AG09309 (cell line): ENCODE data around the gene AIFM3.

Source experiments
- DNase-seq: peaks from one replicate; pipeline ENCODE4 v3.0.0-alpha.2; 2010; ENCODE audit warnings: low read depth
- H3K4me3 ChIP-seq: 2 replicates; pipeline ENCODE4 v1.5.1; 2011; ENCODE audit warnings: mild to moderate bottlenecking, low read depth, low read length, moderate library complexity; ENCODE audit not compliant: control insufficient read depth
- TF ChIP-seq, protein P1 (sequence below): IDR thresholded peaks from 2 replicates; pipeline ENCODE4 v1.5.1; 2011; ENCODE audit warnings: mild to moderate bottlenecking, low read depth, low read length, inconsistent platforms; ENCODE audit not compliant: insufficient read depth, control insufficient read depth; ENCODE audit errors: missing control alignments

The AIFM3 gene

DNA sequence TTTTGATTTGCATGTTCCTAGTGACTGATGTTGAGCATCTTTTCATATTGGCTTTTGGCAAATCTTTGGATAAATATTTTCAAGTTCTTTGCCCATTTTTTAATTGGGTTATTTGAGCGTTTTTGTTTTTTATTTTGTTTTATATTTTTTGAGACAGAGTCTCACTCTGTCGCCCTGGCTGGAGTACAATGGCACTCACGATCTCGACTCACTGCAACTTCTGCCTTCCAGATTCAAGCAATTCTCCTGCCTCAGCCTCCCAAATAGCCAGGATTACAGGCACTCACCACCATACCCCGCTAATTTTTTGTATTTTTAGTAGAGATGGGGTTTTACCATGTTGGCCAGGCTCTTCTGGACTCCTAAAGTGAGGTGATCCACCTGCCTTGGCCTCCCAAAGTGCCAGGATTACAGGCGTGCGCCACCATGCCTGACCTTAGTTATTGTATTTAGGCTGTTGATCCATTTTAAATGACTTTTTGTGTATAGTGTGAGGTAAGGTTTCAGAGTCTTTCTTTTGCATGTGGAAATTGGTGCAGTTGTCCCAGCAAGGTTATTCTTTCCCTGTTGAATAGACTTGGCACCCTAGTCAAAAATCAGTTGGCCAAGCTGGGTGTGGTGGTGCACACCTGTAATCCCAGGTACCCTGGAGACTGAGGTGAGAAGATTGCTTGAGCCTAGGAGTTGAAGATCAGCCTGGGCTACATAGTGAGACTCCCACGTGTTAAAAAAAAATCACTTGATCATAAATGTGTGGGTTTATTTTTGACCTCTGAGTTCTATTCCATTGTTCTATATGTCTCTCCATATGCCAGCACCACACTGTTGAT lies 23.7 kb upstream of the AIFM3 start:
- DNase-seq: no peak
- no peak overlapping the region for H3K4me3 ChIP-seq
- TF ChIP-seq, protein P1, sequence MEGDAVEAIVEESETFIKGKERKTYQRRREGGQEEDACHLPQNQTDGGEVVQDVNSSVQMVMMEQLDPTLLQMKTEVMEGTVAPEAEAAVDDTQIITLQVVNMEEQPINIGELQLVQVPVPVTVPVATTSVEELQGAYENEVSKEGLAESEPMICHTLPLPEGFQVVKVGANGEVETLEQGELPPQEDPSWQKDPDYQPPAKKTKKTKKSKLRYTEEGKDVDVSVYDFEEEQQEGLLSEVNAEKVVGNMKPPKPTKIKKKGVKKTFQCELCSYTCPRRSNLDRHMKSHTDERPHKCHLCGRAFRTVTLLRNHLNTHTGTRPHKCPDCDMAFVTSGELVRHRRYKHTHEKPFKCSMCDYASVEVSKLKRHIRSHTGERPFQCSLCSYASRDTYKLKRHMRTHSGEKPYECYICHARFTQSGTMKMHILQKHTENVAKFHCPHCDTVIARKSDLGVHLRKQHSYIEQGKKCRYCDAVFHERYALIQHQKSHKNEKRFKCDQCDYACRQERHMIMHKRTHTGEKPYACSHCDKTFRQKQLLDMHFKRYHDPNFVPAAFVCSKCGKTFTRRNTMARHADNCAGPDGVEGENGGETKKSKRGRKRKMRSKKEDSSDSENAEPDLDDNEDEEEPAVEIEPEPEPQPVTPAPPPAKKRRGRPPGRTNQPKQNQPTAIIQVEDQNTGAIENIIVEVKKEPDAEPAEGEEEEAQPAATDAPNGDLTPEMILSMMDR: no peak

DNA sequence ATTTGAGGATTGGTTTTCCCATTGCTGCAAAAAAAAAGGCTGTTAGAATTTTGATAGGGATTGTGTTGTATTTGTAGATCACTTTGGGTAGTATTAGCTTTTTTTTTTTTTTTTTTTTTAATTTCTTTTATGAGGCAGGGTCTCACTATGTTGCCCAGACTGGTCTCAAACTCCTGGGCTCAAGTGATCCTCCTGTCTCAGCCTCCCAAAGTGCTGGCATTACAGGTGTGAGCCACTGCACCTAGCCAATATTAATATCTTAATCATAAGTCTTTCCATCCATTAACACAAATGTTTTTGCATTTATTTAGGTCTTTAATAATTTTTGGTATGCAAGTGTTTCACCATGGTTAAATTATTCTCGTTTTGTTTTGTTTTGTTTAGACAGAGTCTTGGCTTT lies 23.0 kb upstream of the AIFM3 start:
- H3K4me3 ChIP-seq: no peak overlapping the region
- DNase-seq: no peak
- TF ChIP-seq, protein P1: no peak

DNA sequence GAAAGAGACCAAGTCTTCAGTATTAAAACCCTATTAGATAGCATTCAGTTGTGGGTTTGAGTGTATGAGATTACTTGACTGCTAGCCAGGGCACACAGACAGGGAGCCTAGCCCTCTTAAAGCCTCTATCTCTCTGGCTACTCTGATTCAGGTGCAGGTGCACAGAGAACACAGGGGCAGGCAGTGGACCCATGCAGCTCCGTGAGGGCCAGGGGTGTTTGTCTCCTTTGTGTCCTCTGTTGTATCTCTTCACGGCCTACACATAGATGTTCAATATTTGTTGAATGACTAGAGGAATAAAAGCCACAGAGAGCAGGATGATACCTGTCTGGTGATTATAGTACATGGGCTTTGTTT lies 21.5 kb upstream of the AIFM3 start:
- TF ChIP-seq, protein P1: no peak
- no peak overlapping the region for H3K4me3 ChIP-seq
- DNase-seq: no peak

DNA sequence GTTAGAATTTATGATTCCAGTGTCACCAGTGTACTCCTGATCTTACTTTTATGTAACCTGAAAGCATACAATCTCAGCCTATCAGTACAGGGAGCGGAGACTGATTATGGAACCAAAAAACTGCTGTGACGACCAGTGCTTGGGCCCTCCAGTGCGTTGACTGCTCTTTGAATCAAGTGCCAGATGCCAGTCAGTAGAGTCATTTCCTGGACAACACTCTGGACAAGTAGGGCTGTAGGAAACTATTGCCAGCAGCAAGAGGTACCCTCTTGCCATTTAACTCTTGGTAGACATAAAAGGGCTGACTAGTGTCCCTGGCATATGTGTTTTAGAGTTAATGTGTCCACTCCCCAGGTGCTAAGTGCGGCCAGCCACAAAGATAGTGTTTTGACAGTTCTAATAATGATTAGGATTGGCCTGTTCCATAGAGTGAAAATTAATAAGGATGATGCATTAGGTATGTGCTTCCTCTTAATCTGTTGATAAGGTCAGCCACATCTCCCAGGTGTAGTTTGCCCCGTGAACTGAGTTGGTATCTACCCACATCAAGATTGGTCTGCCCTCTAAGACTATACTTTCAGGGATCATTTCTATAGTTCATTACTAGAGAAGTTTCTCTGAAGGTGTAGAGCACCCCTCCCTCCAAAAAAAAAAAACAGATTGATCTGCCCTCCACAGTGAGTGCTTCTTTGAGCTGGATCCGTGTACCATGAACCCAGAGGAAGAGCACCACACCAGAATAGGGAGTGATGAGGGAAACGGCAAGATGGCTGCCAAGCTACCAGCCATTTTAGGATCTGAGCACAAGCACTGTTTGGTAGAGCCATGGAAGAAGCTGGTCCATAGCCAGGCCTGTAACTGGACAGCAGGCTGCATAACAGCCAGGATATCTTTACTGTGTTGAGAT lies 20.7 kb upstream of the AIFM3 start:
- no peak for DNase-seq
- TF ChIP-seq, protein P1: no peak
- no peak overlapping the region for H3K4me3 ChIP-seq

DNA sequence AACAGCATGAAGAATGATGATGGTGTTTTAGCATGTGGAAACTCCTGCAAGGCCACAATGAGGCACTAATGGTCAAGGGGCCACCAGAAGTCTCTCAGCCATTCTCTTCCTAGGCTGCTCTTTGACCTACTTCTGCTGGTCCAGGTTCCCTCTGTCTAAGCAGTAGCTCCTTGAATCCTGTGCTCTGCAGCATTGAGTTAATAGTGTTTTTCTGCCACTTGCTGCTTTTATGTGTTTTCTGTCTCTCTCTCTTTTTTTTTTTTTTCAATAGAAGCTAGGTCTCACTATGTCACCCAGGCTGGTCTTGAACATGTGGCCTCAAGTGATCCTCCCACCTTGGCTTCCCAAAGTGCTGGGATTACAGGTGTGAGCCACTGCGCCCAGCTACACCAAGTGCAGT lies 20.1 kb upstream of the AIFM3 start:
- TF ChIP-seq, protein P1: no peak
- H3K4me3 ChIP-seq: no peak overlapping the region
- DNase-seq: no peak

DNA sequence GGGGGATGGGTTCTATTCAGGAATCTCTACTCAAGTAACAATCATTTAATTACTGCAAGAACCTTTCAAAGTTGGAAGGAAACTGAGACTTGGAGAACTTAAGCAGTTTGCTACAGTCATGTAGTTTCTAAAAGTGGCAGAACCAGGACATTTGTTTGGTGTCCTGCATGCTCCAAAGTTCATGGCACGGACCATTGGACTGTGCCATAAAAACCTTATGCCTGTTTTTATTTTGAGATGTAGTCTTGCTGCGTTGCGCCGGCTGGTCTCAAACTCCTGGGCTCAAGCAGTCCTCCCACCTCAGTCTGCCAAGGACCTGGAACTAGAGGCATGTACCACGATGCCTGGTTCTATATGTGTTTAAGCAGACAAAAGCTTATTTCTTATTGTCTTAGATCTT lies 18.6 kb upstream of the AIFM3 start:
- H3K4me3 ChIP-seq: no peak overlapping the region
- TF ChIP-seq, protein P1: no peak
- no peak for DNase-seq
